ENCODE data around the gene ST8SIA6. TPM values are rescaled to one million over a fixed set of nuclear protein-coding genes. Genes with fewer than 3 reads are reported as not detected.

Gene ST8SIA6
- total RNA-seq, 1 donor from 2014 or later, result 5.1 TPM

DNA sequence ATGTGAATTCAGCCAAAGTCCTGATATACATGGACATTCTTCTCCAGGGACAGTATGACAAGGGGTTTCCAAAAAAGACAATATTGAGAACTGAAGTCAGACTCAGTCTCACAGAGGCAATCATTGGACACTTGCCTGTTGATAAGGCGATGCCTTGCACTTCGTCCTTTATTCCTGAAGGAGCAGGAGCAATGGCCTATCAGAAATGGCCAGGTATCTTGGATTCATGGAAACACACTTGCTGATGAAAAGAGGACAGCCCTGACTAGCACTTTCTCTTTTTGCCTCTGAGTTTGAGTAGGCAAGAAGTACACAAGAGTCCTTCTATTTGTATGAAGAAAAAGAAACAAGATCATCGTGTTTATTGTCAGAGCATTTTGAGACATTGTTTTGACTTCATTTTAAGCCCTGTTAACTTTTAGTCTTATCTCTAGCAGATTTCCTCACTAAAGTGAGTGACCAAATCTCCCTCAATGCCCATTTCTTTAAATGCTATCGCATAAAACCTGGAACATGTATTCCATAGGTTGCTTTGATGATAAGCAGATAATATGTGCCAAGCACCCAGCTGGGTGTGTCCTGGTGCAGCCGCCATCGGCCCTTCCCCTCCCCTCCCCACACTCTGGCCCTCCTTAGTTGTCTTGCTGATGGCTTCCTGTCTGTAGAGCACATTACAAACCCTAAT lies 26.6 kb downstream of the ST8SIA6 start:
- no peak for DNase-seq (ENCODE audit: low spot score)
- H3K27ac ChIP-seq, result no peak overlapping the region
- H3K4me1 ChIP-seq, result peaks cover 33% of the 10 kb centered on the region
- Mint-ChIP-seq H3K4me3 (no peak overlapping the region), H3K9me3 (no peaks in the 10 kb centered on the region), H3K4me1 (peaks cover 33% of the 10 kb centered on the region), H3K36me3 (no peaks in the 10 kb centered on the region), H3K27ac (no peak overlapping the region), H3K27me3 (ENCODE audit: insufficient read depth, low read depth) (peaks cover 3% of the 10 kb centered on the region)
- no peaks in the 10 kb centered on the region for H3K36me3 ChIP-seq
- no peaks in the 10 kb centered on the region for H3K79me2 ChIP-seq (ENCODE audit: low read depth)
- peak overlapping the region; percentile 44 for H3K4me2 ChIP-seq
- no peaks in the 10 kb centered on the region for H3K9me3 ChIP-seq (ENCODE audit: low read depth)
- no peak overlapping the region for H3K9ac ChIP-seq
- H3K27me3 ChIP-seq, result no peaks in the 10 kb centered on the region
- no peak for TF ChIP-seq EZH2 (IDR thresholded peaks at IDR 0.05)
- no peak for TF ChIP-seq EZH2phosphoT487 (IDR thresholded peaks at IDR 0.05)
- TF ChIP-seq, protein P1, sequence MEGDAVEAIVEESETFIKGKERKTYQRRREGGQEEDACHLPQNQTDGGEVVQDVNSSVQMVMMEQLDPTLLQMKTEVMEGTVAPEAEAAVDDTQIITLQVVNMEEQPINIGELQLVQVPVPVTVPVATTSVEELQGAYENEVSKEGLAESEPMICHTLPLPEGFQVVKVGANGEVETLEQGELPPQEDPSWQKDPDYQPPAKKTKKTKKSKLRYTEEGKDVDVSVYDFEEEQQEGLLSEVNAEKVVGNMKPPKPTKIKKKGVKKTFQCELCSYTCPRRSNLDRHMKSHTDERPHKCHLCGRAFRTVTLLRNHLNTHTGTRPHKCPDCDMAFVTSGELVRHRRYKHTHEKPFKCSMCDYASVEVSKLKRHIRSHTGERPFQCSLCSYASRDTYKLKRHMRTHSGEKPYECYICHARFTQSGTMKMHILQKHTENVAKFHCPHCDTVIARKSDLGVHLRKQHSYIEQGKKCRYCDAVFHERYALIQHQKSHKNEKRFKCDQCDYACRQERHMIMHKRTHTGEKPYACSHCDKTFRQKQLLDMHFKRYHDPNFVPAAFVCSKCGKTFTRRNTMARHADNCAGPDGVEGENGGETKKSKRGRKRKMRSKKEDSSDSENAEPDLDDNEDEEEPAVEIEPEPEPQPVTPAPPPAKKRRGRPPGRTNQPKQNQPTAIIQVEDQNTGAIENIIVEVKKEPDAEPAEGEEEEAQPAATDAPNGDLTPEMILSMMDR (IDR thresholded peaks at IDR 0.05), result no peak
- peaks cover 3% of the 10 kb centered on the region for H3F3A ChIP-seq (ENCODE audit: low read depth)
- H2AFZ ChIP-seq (replicated peaks), result no peak overlapping the region
- H4K20me1 ChIP-seq (ENCODE audit: low read depth), result no peaks in the 10 kb centered on the region
- no peak overlapping the region for H3K4me3 ChIP-seq

DNA sequence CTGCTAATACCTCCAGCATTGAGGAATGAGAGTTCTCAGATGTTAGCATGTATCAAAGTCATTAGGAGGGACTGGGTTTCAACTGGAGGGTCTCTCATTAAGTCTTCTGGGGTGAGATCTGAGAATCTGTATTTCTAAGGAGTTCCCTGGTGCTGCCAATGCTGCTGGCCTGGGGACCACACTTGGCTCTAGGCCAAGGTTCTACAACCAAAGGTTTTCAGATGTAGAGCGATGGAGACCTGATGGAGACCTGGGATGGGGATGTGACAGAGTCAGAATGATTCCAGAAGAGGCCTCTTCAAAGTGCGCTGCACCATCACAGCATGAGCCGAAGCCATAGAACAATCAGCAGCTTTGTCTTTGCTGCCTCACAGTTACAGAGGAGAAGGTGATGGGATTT lies 27.2 kb downstream of the ST8SIA6 start:
- H3K4me1 ChIP-seq, result peaks cover 39% of the 10 kb centered on the region

DNA sequence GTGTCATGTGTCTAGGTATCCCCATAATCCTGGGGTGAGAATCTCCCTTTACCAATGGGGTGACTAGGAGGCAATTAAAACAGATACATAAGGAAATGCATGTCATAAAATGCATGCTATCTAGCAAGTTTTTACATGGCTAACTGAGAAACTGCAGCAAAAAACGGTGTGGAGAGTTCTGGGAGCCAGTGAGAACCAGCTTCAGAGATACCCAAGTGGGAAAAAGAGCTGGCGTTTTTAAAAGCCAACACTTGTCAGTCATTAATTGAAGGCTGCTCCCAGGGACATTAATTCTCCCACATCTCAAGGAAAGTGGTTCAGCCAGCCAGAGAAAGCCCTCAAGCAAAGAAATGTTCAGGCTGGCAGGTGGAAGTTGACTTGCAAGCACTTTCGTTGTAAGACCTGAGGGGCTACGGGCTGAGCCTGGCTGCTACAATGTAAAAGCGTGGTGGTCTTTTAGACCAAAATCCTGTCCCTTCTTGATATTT lies 28.1 kb downstream of the ST8SIA6 start:
- Mint-ChIP-seq H3K9me3 (no peaks in the 10 kb centered on the region), H3K4me1 (peaks cover 33% of the 10 kb centered on the region), H3K27ac (no peak overlapping the region), H3K36me3 (no peaks in the 10 kb centered on the region), H3K27me3 (ENCODE audit: insufficient read depth, low read depth) (peaks cover 3% of the 10 kb centered on the region), H3K4me3 (no peak overlapping the region)
- Histone ChIP-seq H3K79me2 (ENCODE audit: low read depth) (no peaks in the 10 kb centered on the region), H3K9ac (no peak overlapping the region), H3K4me3 (no peak overlapping the region), H2AFZ (replicated peaks) (no peak overlapping the region), H3F3A (ENCODE audit: low read depth) (peaks cover 3% of the 10 kb centered on the region), H3K4me1 (peaks cover 43% of the 10 kb centered on the region), H3K27me3 (no peaks in the 10 kb centered on the region), H3K4me2 (no peak overlapping the region), H3K36me3 (peaks cover 5% of the 10 kb centered on the region), H3K9me3 (ENCODE audit: low read depth) (no peaks in the 10 kb centered on the region), H3K27ac (no peak overlapping the region), H4K20me1 (ENCODE audit: low read depth) (no peaks in the 10 kb centered on the region)
- no peak for DNase-seq (ENCODE audit: low spot score)
- TF ChIP-seq EZH2 (IDR thresholded peaks at IDR 0.05) (no peak), EZH2phosphoT487 (IDR thresholded peaks at IDR 0.05) (no peak)

More for the DNA sequence above, 27.2 kb downstream of the ST8SIA6 start:
- no peaks in the 10 kb centered on the region for H3K79me2 ChIP-seq (ENCODE audit: low read depth)
- Mint-ChIP-seq H3K27me3 (ENCODE audit: insufficient read depth, low read depth) (peaks cover 3% of the 10 kb centered on the region), H3K9me3 (no peaks in the 10 kb centered on the region), H3K4me3 (no peak overlapping the region), H3K36me3 (no peaks in the 10 kb centered on the region), H3K27ac (no peak overlapping the region), H3K4me1 (peaks cover 33% of the 10 kb centered on the region)
- no peaks in the 10 kb centered on the region for H3K9me3 ChIP-seq (ENCODE audit: low read depth)
- DNase-seq (ENCODE audit: low spot score), result no peak
- no peak overlapping the region for H3K4me3 ChIP-seq
- H3K36me3 ChIP-seq, result peaks cover 4% of the 10 kb centered on the region
- H4K20me1 ChIP-seq (ENCODE audit: low read depth), result no peaks in the 10 kb centered on the region
- no peak for TF ChIP-seq EZH2 (IDR thresholded peaks at IDR 0.05)
- no peak overlapping the region for H3K4me2 ChIP-seq
- no peak overlapping the region for H2AFZ ChIP-seq (replicated peaks)
- no peak overlapping the region for H3K27ac ChIP-seq
- H3K27me3 ChIP-seq, result no peaks in the 10 kb centered on the region
- peaks cover 3% of the 10 kb centered on the region for H3F3A ChIP-seq (ENCODE audit: low read depth)
- no peak overlapping the region for H3K9ac ChIP-seq

DNA sequence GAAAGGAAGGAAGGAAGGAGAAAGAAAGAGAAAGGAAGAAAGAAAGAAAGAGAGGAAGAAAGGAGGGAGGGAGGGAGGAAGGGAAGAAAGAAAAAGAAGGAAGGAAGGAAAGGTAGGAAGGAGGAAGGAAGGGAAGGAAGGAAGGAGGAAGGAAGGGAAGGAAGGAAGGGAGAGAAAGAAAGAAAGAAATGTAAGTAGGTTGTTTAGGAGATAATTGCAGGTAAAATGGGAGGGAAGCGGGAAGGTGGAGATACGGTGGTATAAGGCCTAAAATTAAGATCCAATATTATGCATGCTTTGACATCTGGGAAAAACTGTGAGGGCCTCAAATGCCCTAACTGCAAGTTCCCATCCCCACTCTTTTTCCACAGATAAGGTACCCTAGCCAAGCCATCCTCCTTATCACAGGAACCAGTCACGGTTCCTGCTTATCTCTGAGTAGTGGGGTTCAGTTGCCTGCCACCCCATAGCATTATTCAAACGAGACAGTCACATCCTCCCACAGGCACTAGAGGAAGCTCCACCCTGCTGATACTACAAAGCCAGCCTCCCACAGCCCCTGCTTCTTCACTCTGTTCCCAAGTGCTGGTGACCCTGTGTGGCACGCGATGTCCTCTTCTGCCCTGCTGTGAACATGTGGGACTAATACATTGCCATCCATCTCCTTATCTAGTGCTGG lies 28.7 kb downstream of the ST8SIA6 start:
- H3K4me1 ChIP-seq, result peaks cover 43% of the 10 kb centered on the region
- peaks cover 3% of the 10 kb centered on the region for H3K27me3 Mint-ChIP-seq (ENCODE audit: insufficient read depth, low read depth)
- H3K9me3 Mint-ChIP-seq, result no peaks in the 10 kb centered on the region
- no peak overlapping the region for H3K9ac ChIP-seq
- no peaks in the 10 kb centered on the region for H3K9me3 ChIP-seq (ENCODE audit: low read depth)
- no peak overlapping the region for H3K27ac Mint-ChIP-seq
- no peak overlapping the region for H3K4me3 Mint-ChIP-seq
- DNase-seq (ENCODE audit: low spot score), result no peak
- peaks cover 3% of the 10 kb centered on the region for H3F3A ChIP-seq (ENCODE audit: low read depth)
- H3K79me2 ChIP-seq (ENCODE audit: low read depth), result no peaks in the 10 kb centered on the region
- peaks cover 32% of the 10 kb centered on the region for H3K4me1 Mint-ChIP-seq
- no peak overlapping the region for H2AFZ ChIP-seq (replicated peaks)
- TF ChIP-seq, protein P1 (IDR thresholded peaks at IDR 0.05), result no peak
- no peak for TF ChIP-seq EZH2 (IDR thresholded peaks at IDR 0.05)
- H3K4me2 ChIP-seq, result no peak overlapping the region
- no peaks in the 10 kb centered on the region for H3K27me3 ChIP-seq
- peaks cover 5% of the 10 kb centered on the region for H3K36me3 ChIP-seq
- no peak overlapping the region for H3K4me3 ChIP-seq
- H4K20me1 ChIP-seq (ENCODE audit: low read depth), result no peaks in the 10 kb centered on the region
- no peak overlapping the region for H3K27ac ChIP-seq
- H3K36me3 Mint-ChIP-seq, result peaks cover under 1% of the 10 kb centered on the region
